ENCODE results near the gene KREMEN2.

The KREMEN2 gene

GRCh38 chr16:3003582-3004270 lies 39.7 kb downstream of the KREMEN2 start:
- peak; percentile 80 to 93 (median 90) for DNase-seq (ENCODE audit: low read depth in 2 of 3, low spot score in 2 of 3)

DNA sequence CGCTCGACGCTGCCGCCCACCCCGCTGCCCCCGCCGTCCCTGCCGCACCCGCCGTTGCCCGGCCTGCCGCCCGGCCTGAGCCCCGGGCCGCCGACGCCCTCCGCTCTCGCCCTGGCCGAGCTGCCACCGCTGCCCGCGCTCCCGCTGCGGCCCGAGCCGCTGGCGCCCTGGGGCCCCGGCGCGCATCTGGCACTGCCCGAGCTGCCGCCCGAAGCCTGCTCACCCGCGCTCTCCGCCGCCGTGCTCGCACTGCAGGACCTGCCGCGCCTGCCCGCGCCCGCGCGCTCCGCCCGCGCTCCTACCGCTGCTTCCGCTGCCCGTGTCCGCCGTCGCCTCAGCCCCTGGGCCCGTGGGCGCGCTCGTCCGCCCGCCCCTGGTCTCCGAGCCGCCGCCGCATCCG lies 40.2 kb downstream of the KREMEN2 start:
- DNase-seq (ENCODE audit: low read depth in 2 of 3, low spot score in 2 of 3): no peak

GRCh38 chr16:3004781-3005284 lies 40.8 kb downstream of the KREMEN2 start:
- no peak for DNase-seq (ENCODE audit: low read depth in 2 of 3, low spot score in 2 of 3)

GRCh38 chr16:3007059-3007956 lies 43.2 kb downstream of the KREMEN2 start:
- DNase-seq (ENCODE audit: low read depth in 2 of 3, low spot score in 2 of 3): no peak

- no peak for DNase-seq (ENCODE audit: low read depth in 2 of 3, low spot score in 2 of 3)
Measured at GRCh38 chr16:3007957-3008689, 44.0 kb downstream of the KREMEN2 start.

GRCh38 chr16:3008690-3009037 lies 44.6 kb downstream of the KREMEN2 start:
- DNase-seq (ENCODE audit: low read depth in 2 of 3, low spot score in 2 of 3): no peak

- DNase-seq (ENCODE audit: low read depth in 2 of 3, low spot score in 2 of 3): no peak
Measured at GRCh38 chr16:3009568-3010390, 45.7 kb downstream of the KREMEN2 start.

DNA sequence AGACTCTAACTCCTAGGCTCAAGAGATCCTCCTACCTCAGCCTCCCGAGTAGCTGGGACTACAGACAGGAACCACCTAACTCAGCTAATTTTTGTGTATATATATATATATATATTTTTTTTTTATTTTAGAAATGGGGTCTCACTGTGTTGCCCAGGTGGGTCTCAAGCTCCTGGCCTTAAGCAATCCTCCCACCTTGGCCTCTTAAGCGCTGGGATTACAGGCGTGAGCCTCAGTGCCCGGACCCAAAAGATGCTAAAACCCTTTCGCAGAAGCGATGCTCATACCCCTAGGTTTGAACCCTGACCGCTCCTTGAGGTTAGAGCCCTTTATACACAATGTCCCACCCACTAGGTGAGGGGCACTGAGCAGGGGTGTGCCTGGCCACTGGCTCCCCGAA lies 46.4 kb downstream of the KREMEN2 start:
- no peak for DNase-seq (ENCODE audit: low read depth in 2 of 3, low spot score in 2 of 3)

- DNase-seq (ENCODE audit: low read depth in 2 of 3, low spot score in 2 of 3): no peak
Measured at GRCh38 chr16:3012246-3012645, 48.2 kb downstream of the KREMEN2 start.

DNA sequence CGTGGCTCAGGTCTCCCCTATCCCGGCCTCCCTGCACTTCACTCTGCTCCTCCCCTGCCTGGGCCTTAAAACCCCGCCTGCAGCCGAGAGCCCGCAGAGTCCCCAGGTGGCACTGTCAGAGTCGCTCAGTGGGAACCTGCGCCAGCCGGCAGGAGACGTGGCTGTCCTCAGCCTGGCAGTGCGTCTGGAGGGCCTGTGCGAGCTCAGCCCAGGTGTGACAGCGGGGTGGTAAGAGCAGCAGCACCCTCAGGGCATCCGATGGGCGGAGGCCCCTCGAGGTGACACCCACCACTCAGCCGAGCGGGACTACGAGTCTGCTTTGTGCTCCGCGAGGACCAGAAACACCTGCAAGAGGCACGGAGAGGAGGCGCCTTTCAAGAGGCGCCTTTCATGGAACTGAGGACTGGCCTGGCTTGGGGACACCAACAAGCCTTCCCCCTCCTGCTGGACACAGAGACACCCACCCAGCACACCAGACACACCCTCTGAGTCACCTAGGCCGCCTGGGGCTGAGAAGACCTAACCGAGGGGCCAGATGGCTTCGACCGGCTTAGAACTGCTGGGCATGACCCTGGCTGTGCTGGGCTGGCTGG lies 48.8 kb downstream of the KREMEN2 start, which contains the start of gene CLDN9:
Gene CLDN9 (plus strand): TSS at position 96 of the 593 bp plus-strand sequence. CDS start 440 bp downstream, at position 536.
- DNase-seq (ENCODE audit: low read depth in 2 of 3, low spot score in 2 of 3): no peak

DNA sequence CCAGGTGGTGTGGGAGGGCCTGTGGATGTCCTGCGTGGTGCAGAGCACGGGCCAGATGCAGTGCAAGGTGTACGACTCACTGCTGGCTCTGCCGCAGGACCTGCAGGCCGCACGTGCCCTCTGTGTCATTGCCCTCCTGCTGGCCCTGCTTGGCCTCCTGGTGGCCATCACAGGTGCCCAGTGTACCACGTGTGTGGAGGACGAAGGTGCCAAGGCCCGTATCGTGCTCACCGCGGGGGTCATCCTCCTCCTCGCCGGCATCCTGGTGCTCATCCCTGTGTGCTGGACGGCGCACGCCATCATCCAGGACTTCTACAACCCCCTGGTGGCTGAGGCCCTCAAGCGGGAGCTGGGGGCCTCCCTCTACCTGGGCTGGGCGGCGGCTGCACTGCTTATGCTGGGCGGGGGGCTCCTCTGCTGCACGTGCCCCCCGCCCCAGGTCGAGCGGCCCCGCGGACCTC lies 49.4 kb downstream of the KREMEN2 start:
- DNase-seq (ENCODE audit: low read depth in 2 of 3, low spot score in 2 of 3): no peak

GRCh38 chr16:3013998-3014690 lies 50.1 kb downstream of the KREMEN2 start:
- DNase-seq (ENCODE audit: low read depth in 2 of 3, low spot score in 2 of 3): no peak

DNA sequence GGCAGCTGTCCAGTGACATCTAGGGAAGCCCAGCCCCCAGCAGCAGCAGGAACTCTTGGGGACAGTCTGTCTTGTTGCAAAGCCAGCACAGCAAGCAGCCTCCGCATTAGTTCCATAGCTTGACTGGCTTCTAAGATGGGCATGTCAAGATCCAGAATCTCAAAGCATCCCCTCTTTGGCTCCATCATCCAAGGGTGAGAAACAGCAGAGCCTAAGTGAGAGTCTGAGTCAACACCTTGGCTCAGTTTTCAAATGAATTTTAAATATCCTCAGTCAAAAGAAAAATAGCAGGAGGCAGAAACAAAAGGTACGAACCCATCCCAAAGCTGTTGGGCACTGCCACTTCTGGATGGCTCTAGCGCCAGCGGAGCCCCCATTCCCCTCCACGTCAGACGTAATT lies 50.9 kb downstream of the KREMEN2 start:
- no peak for DNase-seq (ENCODE audit: low read depth in 2 of 3, low spot score in 2 of 3)

- DNase-seq (ENCODE audit: low read depth in 2 of 3, low spot score in 2 of 3): no peak
Measured at GRCh38 chr16:3015865-3016521, 51.9 kb downstream of the KREMEN2 start.

- DNase-seq (ENCODE audit: low read depth in 2 of 3, low spot score in 2 of 3): no peak
Measured at GRCh38 chr16:3017344-3017743, 53.3 kb downstream of the KREMEN2 start.

Measured in activated CD8-positive, alpha-beta memory T cell treated with anti-CD3 and anti-CD28 coated beads for 48 hours (primary cell).